ENCODE results near the gene BTBD9.

The BTBD9 gene

DNA sequence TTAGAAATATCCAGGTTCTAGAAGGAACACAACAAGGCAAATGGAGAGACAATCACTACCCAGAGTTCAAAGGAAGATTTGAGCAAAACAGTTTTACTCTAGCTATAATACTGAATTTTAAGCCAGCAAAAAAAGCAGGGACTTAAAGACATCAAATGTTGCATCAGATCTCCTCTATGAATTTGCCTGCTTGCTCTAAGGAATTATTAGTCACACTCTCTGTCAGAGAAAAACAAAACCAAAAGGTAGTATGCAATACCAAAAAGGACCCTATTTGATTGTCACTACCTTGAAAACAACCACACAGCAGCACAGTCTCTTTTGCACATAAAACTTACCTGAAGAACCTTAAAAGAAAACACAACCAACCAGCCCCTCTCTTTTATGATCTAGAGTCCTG lies 46.3 kb downstream of the BTBD9 start:
- DNase-seq = no peak

DNA sequence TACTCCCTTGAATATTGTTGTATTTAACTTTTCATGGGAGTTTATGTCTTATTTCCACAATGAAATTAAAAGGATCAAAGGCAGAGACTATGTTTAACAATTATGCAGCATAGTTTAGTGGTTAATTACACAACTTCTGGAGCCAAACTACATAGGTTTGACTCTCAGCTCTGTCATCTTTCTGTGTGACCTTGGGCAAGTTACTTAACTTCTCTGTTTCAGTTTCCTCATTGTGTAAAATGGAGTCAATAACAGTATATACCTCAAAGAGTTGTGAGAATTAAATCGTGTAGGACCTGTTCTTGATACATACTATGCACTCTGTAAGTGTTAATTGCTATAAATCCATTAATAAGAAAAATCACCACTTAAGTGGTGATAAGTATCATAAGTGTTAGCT lies 48.3 kb downstream of the BTBD9 start:
- no peak for DNase-seq

DNA sequence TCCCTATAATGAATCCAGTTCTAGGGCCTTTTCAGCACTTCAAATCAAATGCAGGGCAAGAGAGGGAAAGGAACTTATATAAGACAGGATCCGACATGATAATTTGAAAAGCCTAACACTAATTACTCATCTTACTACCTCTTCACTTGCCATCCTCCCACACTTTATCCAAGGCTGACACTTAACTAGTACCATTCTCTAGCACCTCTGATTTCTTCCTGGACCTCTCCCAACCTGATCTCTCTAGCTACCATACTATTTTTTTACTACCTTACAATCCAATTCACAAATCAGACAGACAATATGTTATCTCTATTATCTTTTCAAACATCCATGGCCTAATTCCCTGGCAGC lies 50.4 kb downstream of the BTBD9 start:
- DNase-seq = no peak

DNA sequence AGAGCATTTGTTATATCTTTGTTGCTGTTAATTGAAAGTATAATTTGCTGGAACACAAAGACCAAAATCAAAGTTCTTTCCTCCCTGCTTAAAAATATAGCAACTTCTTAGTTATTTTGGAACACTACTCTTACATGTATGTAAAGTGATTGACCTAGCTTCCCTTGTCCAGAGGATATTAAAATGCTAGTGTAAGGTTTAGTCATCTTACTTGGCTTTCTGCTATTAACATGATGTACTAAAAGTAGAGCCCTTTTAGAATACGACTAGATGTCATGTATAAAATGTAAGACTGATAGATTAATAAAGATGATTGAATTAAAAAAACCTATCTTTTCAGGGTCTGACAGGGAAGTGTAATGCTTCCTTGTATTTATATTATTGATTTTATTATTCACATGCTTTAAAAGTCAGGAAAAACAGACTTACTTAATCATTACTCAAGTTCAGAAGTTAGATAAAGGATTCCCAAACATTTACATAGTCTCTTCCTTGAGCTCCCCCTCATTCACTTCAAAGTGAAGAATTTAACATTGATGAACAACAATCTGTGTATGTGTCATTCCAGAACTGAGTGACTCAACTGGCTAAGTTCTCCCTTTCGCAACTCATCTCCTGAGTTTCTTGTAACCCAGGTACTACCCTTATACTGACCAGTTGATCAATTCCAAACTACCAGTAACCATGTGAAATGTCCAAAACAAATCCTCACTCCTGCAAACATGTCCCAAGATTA lies 50.9 kb downstream of the BTBD9 start:
- DNase-seq = no peak

DNA sequence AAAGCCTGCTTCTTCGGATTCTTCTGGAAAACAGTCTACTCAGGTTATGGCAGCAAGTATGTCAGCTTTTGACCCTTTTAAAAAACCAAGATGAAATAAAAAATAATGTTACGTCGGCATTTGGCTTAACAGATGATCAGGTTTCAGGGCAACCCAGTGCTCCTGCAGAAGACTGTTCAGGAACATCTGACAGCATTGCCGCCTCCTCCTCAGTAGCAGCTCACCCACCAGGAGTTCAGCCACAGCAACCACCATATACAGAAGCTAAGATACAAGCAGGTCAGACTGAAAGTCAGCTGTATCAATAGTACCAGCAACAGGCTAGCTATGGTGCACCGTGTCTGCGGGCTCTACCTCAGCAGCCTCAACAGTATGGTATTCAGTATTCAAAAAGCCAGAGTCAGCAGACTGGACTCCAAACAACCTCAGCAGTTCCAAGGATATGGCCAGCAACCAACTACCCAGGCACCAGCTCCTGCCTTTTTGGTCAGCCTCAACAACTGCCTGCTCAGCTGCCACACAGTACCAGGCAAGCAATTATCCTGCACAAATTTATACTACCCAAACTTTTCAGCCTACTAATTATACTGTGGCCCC lies 51.9 kb downstream of the BTBD9 start:
- DNase-seq = no peak

DNA sequence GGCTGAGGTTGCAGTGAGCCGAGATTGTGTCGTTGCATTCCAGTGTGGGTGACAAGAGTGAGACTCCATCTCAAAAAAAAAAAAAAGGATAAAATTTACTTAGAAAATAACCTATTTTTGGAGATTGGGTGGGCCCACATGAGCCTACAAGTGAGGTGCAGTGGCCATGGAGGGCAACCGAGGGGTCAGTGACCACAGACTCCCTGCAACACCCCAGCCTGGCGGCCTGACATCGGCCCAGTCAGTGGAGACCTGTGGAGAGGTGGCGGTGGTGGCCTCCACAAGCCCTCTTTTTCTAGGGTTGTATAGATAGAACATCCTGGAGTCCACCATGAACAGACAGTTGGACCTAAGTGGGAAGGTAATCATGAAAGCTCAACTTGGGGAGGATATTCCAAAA lies 52.7 kb downstream of the BTBD9 start:
- DNase-seq = no peak

DNA sequence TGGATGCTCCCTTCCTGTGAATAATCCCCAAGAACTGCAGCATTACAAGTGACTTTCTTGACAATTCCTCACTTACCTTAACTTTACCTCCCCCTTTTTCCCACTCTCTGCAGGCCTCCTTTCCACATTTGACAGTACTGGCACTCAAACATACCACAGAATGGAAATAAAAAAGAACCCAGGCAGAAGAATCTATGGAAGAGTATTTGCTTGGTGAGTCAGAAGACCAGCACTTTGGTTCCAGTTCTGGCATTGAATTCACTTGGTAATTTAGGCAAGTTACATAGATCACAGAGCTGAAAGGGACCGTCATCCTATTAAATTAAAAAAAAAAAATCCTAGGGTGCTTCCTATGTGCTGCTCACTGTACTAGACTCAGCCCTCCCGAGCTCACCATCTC lies 55.0 kb downstream of the BTBD9 start:
- DNase-seq = no peak

DNA sequence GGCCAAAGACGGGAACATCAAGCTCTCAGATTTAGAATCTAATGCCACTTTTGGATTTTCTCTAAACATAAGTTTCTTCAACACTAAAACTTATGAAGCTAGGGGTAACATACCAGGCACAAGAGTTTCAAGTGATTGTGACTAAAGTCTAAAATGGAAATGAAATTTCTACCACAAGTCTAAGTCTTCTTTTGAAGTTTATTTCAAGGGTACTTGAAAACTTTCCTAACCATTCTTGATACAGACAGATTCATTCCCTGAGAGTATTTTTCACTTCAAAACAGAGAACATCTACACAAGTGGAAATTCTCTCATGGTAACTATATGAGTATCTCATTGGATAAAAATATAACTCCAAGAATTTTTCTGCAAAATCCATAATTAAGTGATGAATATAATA lies 56.2 kb downstream of the BTBD9 start:
- no peak for DNase-seq

DNA sequence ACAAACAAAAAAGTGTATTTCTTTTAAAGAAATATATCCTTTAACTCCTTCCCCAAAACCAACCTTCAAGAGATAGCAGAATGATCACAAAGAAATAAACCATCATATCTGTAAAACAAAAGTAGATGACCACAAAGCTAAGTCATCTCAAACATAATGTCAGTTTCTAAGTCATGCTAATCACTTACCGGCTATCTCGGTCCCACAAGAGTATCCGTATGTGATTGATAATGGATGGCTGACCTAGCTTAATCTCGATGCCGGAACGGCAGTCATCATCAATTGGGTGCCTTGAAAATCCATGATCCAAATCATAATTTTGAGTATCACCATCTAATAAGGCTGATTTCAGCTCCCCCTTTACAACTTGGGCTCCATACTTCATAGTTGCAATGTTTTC lies 59.7 kb downstream of the BTBD9 start:
- DNase-seq = no peak

DNA sequence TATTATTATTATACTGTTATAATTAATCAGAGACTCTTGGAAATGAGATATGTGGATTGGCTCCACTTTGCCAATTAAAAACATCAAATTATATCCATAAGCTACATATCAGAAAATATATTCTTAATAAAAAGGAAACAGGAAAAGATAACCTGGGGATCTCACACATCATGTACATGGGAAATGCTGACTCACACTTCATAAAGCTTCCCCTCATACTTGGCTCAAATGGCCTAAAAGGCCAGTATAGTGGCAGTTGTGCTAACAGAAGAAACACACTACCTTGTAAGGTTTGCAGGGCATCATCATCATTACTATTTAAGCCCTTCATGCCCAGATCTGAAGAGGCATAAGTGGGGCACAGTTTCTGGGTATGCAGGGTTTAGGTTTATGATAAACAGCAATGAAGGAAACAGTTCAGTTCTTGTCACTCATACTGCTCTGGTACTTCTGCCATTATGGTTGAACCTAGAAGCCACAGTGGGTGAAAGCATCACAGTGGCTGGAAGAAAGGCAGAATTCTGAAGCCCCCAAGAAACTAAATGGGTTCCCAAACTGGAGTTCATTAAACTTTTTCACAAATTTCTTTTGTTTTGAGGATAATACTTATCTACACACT lies 60.6 kb downstream of the BTBD9 start:
- DNase-seq = no peak

DNA sequence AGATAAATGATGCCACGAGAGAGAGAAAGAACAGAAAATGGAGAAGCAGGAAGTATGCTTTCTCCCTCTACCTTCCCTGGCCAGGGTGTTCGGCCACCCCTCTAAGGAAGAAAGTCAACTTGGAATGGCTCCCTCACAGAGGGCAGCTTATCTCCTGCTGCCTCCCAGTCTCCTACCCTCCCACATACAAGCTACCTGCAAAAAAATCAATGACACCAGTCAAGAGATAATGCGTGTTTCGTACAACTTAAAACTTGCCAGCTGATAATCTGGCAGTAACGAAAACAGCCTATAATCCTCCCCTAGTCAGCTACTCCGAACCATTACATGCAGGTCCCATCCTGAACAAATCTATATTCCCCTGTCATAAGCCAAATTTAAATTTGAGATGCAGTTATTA lies 61.7 kb downstream of the BTBD9 start:
- no peak for DNase-seq

DNA sequence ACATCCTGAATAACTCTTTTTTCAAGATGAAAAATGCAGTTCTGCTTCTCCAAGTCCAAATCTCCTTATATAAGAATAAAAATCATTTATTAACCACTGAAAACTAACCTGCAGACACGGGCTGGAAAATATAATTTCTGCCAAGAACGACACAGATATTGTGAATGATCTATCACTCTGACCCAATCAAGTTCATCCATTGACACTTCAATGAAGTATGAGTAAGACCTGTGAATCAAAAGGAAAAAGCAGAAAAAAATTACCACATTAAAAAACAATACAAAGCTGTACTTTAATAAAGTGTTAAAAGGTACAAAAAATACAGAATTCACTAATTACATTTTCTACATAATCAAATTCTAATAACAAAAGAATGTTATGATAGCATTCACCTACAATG lies 62.2 kb downstream of the BTBD9 start:
- DNase-seq = no peak

DNA sequence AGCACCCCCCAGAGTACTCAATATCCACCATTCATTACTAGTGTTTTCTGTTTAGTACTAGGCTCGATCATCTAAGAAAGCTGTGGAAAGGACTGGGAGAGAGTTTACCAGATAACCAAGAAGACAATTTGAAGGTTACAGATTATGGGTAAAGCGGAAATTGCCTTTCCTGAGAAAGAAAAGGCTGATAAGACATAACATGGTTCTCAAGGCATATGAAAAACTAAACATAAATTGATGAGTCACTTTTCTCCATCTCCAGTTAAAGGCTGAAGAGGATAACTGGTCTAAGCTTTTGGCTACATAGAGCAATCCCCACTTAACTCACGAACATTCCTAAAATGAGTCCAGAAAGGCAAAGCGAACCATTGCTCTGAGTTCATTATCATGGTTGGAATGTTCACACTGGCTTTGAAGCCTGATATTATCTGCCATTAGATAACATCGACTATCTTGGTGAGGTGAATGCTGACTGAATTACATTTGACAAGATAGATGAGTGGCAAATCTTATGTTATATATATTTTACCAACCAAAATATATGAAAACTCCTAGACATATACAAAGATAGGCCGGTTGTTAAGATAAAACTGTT lies 65.8 kb downstream of the BTBD9 start:
- no peak for DNase-seq

DNA sequence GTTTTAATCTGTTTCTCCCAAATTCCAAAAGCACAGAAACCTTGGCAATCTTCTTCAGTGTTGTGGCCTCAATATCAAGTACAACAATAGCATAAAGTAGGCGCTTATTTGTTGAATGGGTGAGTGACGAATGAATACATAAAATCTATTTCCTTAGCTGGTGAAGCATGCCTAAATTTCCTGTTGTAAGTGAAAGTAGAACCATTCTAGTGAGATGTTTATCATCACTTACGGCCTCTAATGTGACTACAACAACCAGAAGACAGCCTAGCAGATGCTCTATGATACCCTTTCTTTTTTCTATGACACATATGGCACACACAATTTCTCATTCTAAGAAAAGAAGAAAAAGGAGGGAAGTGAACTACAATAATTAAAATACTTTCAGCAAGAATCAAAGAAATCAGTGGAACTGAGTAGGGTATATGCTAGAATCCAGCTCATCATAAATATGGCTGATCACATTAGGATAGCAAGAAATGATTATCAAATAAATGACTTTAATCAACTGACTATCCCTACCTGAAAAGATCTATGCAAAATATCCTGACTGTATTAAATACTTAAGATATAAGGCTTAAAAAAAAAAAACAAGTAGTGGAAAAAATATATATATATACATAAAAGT lies 67.4 kb downstream of the BTBD9 start:
- peak; percentile 69 for DNase-seq

DNA sequence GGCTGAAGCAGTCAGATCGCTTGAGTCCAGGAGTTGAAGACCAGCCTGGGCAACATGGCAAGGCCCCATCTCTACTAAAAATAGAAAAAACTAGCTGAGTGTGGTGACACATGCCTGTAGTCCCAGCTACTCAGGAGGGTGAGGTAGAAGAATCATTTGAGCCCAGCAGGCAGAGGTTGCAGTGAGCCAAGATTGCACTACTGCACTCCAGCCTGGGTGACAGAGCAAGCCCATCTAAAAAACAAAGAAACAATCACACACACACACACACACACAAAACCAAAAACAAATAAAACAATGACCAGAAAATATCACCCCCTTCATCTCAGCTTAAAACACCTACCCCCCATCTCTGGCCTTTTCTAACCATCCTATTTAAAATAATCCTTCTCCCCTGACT lies 68.0 kb downstream of the BTBD9 start:
- DNase-seq = no peak

DNA sequence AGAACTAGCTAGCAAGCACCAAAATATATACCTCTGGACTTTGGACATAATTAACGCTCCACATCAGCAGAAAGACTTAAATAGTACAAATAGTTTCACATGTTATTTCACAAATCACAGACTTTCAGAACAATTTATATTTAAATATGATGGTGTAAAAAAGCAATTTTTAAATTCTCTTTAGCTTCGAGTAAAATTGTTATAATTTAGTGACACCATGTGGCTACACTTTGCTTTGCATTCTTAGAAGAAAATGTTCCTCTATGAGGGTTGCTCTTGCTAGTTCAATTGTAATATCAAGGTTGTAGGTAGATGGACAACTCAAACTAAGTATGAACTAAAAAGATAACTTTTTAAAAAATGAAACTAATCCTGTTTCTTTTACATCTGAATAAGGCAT lies 69.0 kb downstream of the BTBD9 start:
- peak; percentile 13 for DNase-seq

DNA sequence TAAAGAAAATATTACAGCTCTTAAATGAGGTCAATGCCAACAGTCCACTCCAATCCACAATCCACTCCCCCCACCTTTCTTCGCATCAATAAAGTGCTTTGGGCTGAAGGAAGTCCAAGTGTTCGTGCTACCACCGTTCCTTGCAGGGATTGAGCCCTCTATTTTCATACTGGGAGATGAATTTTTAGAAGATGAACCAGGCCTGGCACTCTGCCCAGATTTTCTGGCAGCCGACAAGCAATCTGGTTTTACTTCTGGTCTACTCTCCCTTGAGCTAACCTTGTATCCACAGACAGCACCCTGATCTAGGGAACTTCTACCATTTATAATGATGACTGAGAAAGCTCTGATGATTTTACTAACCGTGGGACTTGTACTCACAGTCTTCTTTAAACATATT lies 72.3 kb downstream of the BTBD9 start:
- no peak for DNase-seq

DNA sequence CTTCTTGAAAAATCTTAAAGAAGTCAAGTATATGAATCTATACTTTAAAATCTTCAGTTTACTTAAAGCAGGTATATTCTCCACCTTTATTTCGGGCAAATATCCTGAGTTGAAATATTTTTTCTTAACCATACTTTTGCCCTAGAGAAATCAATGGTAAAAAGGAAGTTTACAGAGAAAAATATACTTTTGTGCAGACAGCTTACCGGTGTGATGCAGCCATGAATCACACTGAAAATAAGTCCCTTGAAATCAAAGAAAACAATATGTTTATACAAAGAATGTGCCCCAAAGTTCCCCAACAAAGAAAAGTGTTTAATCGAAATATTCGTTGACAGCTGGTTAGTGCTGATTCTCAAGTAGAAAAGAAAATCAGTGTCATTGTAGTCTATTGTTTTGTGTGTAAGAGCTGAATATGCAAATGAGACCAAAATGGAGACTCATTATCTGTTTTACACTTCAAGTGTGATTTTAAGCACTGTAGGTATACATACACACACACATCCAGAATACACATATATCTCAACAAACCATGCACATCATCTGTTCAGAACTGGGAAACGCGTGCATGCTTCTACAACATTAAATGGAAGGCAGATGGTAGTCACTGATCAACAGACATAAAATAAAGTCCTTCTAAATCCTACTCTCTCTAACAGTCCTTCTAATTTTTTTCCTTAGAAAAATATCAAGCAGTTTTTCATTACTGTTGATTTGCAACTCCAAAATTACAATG lies 73.3 kb downstream of the BTBD9 start:
- DNase-seq = no peak

DNA sequence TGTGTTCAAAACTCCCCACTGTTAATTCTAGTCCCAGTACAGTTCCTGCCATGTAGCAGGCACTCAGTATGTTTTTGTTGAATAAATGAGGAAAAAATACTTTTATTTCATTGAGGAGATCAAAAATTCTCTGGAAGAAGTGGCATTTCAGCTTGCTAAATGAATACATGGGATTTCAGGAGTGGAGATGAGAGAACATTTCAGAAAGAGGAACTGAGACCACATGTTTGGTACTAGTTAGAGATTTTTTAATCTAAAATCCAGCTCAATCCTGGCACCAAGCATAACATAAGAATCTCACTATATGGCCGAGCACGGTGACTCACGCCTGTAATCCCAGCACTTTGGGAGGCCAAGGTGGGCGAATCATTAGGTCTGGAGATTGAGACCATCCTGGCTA lies 75.4 kb downstream of the BTBD9 start:
- DNase-seq = no peak

DNA sequence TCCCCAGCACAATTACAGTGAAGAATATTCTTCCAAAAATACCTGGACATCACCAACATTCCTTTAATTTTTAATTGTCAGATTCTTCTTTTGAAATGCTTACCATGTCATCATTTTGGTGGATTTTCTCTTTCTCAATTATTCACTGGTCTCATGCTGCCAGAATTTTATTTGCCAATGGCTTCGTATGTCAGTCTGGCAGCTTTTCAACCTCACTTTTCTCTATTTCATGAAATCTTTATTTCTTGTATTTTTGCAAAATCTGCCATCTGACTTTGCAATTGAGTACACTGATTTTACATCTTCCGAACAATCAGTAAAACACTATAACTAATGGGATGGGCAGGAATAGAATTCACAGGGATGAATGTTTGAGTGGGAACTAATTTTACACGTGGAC lies 84.1 kb downstream of the BTBD9 start:
- no peak for DNase-seq

DNA sequence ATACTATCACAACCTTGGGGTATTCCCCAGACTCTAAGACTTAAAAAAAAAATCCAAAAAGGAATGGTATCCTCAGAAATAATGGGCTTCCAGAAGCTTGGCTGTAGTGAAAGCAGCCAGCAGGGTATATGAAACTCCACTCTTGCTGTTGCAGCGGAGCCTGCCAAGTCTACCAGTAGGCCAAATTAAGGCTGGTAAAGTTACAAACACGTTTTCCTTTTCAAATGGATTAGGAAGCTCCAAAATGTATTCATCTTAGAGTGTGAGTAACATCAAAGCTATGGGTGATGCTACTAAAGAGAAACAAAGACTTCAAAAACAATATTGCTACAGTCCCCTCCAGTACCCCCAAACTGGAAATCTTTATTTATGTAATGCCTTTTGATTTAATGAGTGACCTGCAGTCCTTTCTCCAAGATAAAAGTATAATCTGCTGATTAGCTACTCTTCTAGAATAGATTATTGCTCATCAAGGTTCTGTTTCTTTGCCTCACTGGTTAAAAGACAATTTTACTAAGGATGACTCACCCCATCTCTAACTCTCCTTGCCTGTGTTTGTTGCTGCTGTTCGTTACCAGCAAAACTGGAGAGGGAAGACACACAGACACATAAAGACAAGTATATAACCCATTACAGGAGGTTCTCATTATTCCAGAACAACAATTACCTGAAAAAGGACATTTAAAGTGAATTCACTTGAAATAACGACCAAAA lies 84.9 kb downstream of the BTBD9 start:
- DNase-seq = no peak

DNA sequence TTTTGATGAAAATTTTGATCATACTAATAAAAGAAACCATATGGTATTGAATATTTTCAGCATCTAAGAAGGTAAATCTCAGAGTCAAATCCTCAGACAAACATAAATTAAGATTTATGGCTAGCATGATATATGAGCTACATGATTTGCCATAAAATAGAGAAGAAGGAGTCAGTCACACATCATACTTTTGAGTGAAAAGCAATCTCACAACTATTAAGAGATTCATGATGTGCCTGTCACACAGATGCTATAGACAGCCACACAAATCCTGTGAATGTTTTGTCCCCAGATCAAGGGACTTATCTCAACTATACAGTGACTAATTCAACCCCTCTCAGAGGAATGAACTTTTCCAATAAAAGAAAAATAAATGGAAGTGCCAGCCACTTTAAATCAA lies 85.7 kb downstream of the BTBD9 start:
- DNase-seq = no peak

DNA sequence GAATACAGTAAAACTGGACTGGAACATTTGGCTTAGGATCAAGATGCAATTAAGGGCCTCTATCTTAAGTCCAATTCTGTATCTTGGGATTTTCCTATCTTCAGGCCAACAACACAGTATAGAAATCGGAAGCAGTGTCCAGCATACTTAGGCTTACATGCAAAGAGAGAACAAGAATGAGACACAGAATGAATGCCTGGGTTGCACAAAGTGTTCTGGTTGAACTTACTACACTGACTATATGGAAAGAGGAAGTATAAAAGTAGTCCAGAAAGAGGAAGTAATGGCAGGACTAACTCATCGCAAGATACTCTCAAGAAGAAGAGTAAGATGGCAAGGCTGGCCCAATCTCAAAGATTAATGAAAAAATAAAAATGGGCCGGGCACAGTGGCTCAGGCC lies 87.6 kb downstream of the BTBD9 start:
- DNase-seq = no peak

Measured in CD4-positive, alpha-beta T cell treated with Interleukin-10 for 1 hour (primary cell).